K562 (cell line): ENCODE measurements around the gene PRSS50. TPM values are rescaled to one million over a fixed set of nuclear protein-coding genes. Genes with fewer than 3 reads are reported as not detected.

Source experiments
- ATAC-seq: fragments of 200-7000 bp; cut with Tn5 transposase; 3 replicates; pipeline ENCODE4 v1.9.1; 2020; ENCODE audit warnings: moderate library complexity
- BruUV-seq: library from RNA; stranded (reverse); fragments of 400-500 nt; replicated peaks from 2 replicates; lab custom pipeline; 2021; lab: Mats Ljungman, UMichigan
- CTCF ChIA-PET: fragments of 300-600 bp; formaldehyde crosslinking; extraction: SDS; loops from one replicate; lab custom pipeline; 2021; ENCODE audit warnings: low intra/inter-chr PET ratio; lab: Yijun Ruan, JAX
- POLR2A ChIA-PET: fragments of 300-600, 350-650 bp; sonication (Branson Sonifier 250); formaldehyde crosslinking; extraction: SDS; loops from one replicate; lab custom pipeline; 2021; ENCODE audit warnings: antibody characterized with exemption, inconsistent platforms; lab: Yijun Ruan, JAX
- DNase-seq, 4 experiments: peaks; one replicate each; pipeline versions ENCODE4 v3.0.0 to v3.0.0-alpha.2; 2011 to 2018; ENCODE audit warnings: low spot score in 3 of 4, mixed read lengths in 3 of 4; ENCODE audit errors: extremely low read depth in 1 of 4
- FAIRE-seq: peaks from 2 replicates; lab custom pipeline; 2011; peaks lifted over from hg19 to GRCh38; lab: Jason Lieb, UNC
- H2AFZ ChIP-seq: 2 replicates; pipeline ENCODE4 v1.6.0; 2011; ENCODE audit warnings: low read depth, low read length, control low read depth, inconsistent platforms
- H3K27ac ChIP-seq: fragments of 200-600 bp; 3 replicates; pipeline ENCODE4 v1.8.0; 2011; ENCODE audit warnings: low read depth, mild to moderate bottlenecking, control low read depth, inconsistent platforms, low read length, moderate library complexity, mixed read lengths; ENCODE audit errors: extremely low read depth
- H3K27me3 ChIP-seq, 2 experiments: fragments of 300-600 bp in 1 of 2; 2 replicates in 1 of 2; 3 replicates in 1 of 2; pipeline versions ENCODE4 v1.6.0 to v1.8.0; 2011; ENCODE audit warnings: inconsistent platforms in 2 of 2, low read length in 2 of 2, mild to moderate bottlenecking in 1 of 2, mixed read lengths in 1 of 2, moderate library complexity in 1 of 2; ENCODE audit not compliant: control insufficient read depth in 2 of 2, insufficient read depth in 2 of 2
- H3K36me3 ChIP-seq: fragments of 300-600 bp; 3 replicates; pipeline ENCODE4 v1.8.0; 2011; ENCODE audit warnings: mild to moderate bottlenecking, low read length, inconsistent platforms; ENCODE audit not compliant: control insufficient read depth, insufficient read depth
- H3K4me1 ChIP-seq, 2 experiments: fragments of 200-600 bp in 1 of 2; replicated peaks in 1 of 2; 2 replicates in 1 of 2; 3 replicates in 1 of 2; pipeline versions ENCODE4 v1.5.1 to v1.8.0; 2011; ENCODE audit warnings: inconsistent platforms in 2 of 2, low read length in 2 of 2, mild to moderate bottlenecking in 1 of 2, mixed read lengths in 1 of 2, moderate library complexity in 1 of 2; ENCODE audit not compliant: control insufficient read depth in 2 of 2, insufficient read depth in 2 of 2
- H3K4me2 ChIP-seq: 2 replicates; pipeline ENCODE4 v1.6.1; 2011; ENCODE audit warnings: low read length, control low read depth, inconsistent platforms, mixed read lengths; ENCODE audit not compliant: insufficient read depth
- H3K4me3 ChIP-seq: fragments of 200-600 bp; sonication (generic), shearing (Covaris generic); 2 replicates; pipeline ENCODE4 v1.5.1; 2016; ENCODE audit warnings: control low read depth, inconsistent platforms
- H3K79me2 ChIP-seq: fragments of 200-600 bp; 3 replicates; pipeline ENCODE4 v1.8.0; 2011; ENCODE audit warnings: low read length, inconsistent platforms; ENCODE audit not compliant: control insufficient read depth, insufficient read depth
- H3K9ac ChIP-seq, 2 experiments: 2 replicates each; pipeline versions ENCODE4 v1.6.0 to v1.6.1; 2011; ENCODE audit warnings: low read depth in 2 of 2, low read length in 2 of 2, control low read depth in 1 of 2, inconsistent platforms in 1 of 2, mild to moderate bottlenecking in 1 of 2, mixed read lengths in 1 of 2; ENCODE audit not compliant: insufficient read depth in 1 of 2
- H3K9me1 ChIP-seq: one replicate; pipeline ENCODE4 v1.6.0; 2011; ENCODE audit warnings: inconsistent platforms, mild to moderate bottlenecking, low read length, moderate library complexity; ENCODE audit not compliant: control insufficient read depth, insufficient read depth
- H3K9me3 ChIP-seq: replicated peaks from 2 replicates; pipeline ENCODE4 v1.5.1; 2011; ENCODE audit warnings: low read depth, low read length, inconsistent platforms; ENCODE audit not compliant: control insufficient read depth, insufficient read depth
- H4K20me1 ChIP-seq: replicated peaks from 2 replicates; pipeline ENCODE4 v1.6.1; 2011; ENCODE audit warnings: low read length, inconsistent platforms, mixed read lengths; ENCODE audit not compliant: control insufficient read depth, insufficient read depth
- CREB5 ChIP-seq: fragments of 250-450 bp; sonication (Bioruptor Pico); IDR thresholded peaks from 2 replicates; pipeline ENCODE4 v1.5.0; 2020; ENCODE audit warnings: mild to moderate bottlenecking
- MYC ChIP-seq, 2 experiments: fragments of 250-450 bp in 1 of 2; sonication (Bioruptor Pico) in 1 of 2; IDR thresholded peaks; 2 replicates each; pipeline versions ENCODE4 v1.5.1 to v1.6.1; 2012 to 2021; ENCODE audit warnings: low read depth in 2 of 2, borderline replicate concordance in 1 of 2, improper control_type of control experiment in 1 of 2, low read length in 1 of 2, mild to moderate bottlenecking in 1 of 2, moderate library complexity in 1 of 2
- NCOR1 ChIP-seq: fragments of 450-650 bp; IDR thresholded peaks from 2 replicates; pipeline ENCODE4 v1.6.1; 2016; ENCODE audit warnings: mild to moderate bottlenecking, moderate library complexity
- NFE2 ChIP-seq: IDR thresholded peaks from 2 replicates; pipeline ENCODE4 v1.6.1; 2014; ENCODE audit warnings: antibody characterized with exemption, low read depth
- WGBS: fragments of 100-300 bp; shearing (Covaris generic); methylation state at CpG from one replicate; pipeline ENCODE4 v1.1.6; 2016; ENCODE audit warnings: low coverage, mixed read lengths; ENCODE audit not compliant: insufficient coverage; ENCODE audit errors: missing lambda C conversion rate; 5-methylcytosine and 5-hydroxymethylcytosine counted together
- in situ Hi-C: fragments of 300-500 bp; cut with MboI; formaldehyde crosslinking; loops from 4 replicates; pipeline ENCODE4 v1.15.0; 2018; ENCODE audit warnings: inconsistent platforms, mixed read lengths
- intact Hi-C: fragments of 100-400 bp; cut with micrococcal nuclease; formaldehyde crosslinking; loops from 2 replicates; pipeline ENCODE4 v1.14.2; 2022
- polyA plus RNA-seq, 8 experiments: library from polyadenylated mRNA; depleted of rRNA in 4 of 8; stranded (reverse) in 5 of 8; unstranded in 3 of 8; fragments of >200 nt; fragmentation: Nextera tagmentation in 2 of 8; fragmentation: Illumina TruSeq in 1 of 8; extraction: Ambion mirVana in 2 of 8; extraction: Trizol in 1 of 8; gene quantifications; 2 replicates each; pipeline versions ENCODE4 v1.2.1 to v1.2.3, GENCODE V29; 2011 to 2014; ENCODE audit warnings: inconsistent platforms in 1 of 8, missing spikeins in 1 of 8
- total RNA-seq, 7 experiments: library from RNA; depleted of rRNA in 6 of 7; stranded (reverse); fragments of >200 nt in 6 of 7; fragmentation: Illumina TruSeq in 2 of 7; extraction: Trizol in 2 of 7; gene quantifications; 2 replicates each; pipeline versions ENCODE4 v1.2.1 to v1.2.3, GENCODE V29; 2011 to 2021; ENCODE audit warnings: low replicate concordance in 1 of 7
- TF ChIP-seq, protein P1 (sequence below): fragments of 250-450 bp; sonication (Bioruptor Pico); IDR thresholded peaks from 2 replicates; pipeline ENCODE4 v1.8.0; 2021; ENCODE audit warnings: mild to moderate bottlenecking, moderate library complexity
- TF ChIP-seq, protein P2 (sequence below): fragments of 200-600 bp; sonication (generic); IDR thresholded peaks from one replicate; pipeline ENCODE4 v1.6.1; 2012; ENCODE audit warnings: mild to moderate bottlenecking, low read depth, low read length, inconsistent platforms

The PRSS50 gene
- total and polyA plus RNA-seq, 9 of the 15 experiments (the other 6 are each of a cell fraction or from before 2014, with no cell fraction given), result 0.01 TPM; not detected in 8

DNA sequence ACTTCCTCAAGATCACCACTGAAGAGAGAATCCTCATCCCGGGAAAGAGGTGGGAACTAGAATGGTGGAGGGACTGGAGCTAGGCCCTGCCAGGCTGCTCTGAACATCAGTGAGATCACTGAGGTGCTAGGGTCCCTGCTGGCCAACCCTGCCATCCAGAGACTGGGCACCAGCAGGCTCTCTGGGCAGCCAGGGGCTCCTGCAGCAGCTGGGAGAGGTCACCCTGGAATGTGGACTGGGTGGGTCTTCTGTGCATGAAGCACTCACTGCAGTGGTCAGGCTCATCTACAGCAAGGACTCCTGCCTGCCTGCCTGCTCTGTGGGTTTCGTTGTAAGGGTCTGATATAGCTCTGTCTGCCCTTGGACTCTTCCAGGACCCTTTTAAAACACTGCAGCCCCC is 49.1 kb downstream of the PRSS50 start:
- no peaks in the 10 kb centered on the region for H3K9me3 ChIP-seq
- POLR2A ChIA-PET, result no interaction called here
- in situ Hi-C loops, result no loop called here

More for the DNA sequence above, 49.1 kb downstream of the PRSS50 start:
- Histone ChIP-seq H3K27me3 (peaks cover 21 to 91% of the 10 kb centered on the region in 2 experiments), H3K4me3 (no peak overlapping the region), H3K4me1 (no peaks in the 10 kb centered on the region), H3K27ac (no peak overlapping the region), H3K9me1 (no peaks in the 10 kb centered on the region), H3K9ac (no peak overlapping the region), H4K20me1 (peaks cover 31% of the 10 kb centered on the region), H3K36me3 (no peaks in the 10 kb centered on the region), H3K4me2 (no peak overlapping the region), H3K79me2 (no peaks in the 10 kb centered on the region), H2AFZ (no peak overlapping the region)
- no TSS peak for BruUV-seq
- ATAC-seq, result no peak
- FAIRE-seq, result no peak
- TF ChIP-seq CREB5 (CRISPR knock-in tag), result no peak
- TF ChIP-seq MYC (IDR thresholded peaks at IDR 0.05; ENCODE audit: low read depth, low read length), result no peak
- no peak for TF ChIP-seq MYC (CRISPR knock-in tag; IDR thresholded peaks at IDR 0.05; ENCODE audit: borderline replicate concordance, low read depth)
- no peak for TF ChIP-seq NFE2
- TF ChIP-seq, protein P1, sequence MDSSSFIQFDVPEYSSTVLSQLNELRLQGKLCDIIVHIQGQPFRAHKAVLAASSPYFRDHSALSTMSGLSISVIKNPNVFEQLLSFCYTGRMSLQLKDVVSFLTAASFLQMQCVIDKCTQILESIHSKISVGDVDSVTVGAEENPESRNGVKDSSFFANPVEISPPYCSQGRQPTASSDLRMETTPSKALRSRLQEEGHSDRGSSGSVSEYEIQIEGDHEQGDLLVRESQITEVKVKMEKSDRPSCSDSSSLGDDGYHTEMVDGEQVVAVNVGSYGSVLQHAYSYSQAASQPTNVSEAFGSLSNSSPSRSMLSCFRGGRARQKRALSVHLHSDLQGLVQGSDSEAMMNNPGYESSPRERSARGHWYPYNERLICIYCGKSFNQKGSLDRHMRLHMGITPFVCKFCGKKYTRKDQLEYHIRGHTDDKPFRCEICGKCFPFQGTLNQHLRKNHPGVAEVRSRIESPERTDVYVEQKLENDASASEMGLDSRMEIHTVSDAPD (CRISPR knock-in tag), result no peak
- TF ChIP-seq, protein P2, sequence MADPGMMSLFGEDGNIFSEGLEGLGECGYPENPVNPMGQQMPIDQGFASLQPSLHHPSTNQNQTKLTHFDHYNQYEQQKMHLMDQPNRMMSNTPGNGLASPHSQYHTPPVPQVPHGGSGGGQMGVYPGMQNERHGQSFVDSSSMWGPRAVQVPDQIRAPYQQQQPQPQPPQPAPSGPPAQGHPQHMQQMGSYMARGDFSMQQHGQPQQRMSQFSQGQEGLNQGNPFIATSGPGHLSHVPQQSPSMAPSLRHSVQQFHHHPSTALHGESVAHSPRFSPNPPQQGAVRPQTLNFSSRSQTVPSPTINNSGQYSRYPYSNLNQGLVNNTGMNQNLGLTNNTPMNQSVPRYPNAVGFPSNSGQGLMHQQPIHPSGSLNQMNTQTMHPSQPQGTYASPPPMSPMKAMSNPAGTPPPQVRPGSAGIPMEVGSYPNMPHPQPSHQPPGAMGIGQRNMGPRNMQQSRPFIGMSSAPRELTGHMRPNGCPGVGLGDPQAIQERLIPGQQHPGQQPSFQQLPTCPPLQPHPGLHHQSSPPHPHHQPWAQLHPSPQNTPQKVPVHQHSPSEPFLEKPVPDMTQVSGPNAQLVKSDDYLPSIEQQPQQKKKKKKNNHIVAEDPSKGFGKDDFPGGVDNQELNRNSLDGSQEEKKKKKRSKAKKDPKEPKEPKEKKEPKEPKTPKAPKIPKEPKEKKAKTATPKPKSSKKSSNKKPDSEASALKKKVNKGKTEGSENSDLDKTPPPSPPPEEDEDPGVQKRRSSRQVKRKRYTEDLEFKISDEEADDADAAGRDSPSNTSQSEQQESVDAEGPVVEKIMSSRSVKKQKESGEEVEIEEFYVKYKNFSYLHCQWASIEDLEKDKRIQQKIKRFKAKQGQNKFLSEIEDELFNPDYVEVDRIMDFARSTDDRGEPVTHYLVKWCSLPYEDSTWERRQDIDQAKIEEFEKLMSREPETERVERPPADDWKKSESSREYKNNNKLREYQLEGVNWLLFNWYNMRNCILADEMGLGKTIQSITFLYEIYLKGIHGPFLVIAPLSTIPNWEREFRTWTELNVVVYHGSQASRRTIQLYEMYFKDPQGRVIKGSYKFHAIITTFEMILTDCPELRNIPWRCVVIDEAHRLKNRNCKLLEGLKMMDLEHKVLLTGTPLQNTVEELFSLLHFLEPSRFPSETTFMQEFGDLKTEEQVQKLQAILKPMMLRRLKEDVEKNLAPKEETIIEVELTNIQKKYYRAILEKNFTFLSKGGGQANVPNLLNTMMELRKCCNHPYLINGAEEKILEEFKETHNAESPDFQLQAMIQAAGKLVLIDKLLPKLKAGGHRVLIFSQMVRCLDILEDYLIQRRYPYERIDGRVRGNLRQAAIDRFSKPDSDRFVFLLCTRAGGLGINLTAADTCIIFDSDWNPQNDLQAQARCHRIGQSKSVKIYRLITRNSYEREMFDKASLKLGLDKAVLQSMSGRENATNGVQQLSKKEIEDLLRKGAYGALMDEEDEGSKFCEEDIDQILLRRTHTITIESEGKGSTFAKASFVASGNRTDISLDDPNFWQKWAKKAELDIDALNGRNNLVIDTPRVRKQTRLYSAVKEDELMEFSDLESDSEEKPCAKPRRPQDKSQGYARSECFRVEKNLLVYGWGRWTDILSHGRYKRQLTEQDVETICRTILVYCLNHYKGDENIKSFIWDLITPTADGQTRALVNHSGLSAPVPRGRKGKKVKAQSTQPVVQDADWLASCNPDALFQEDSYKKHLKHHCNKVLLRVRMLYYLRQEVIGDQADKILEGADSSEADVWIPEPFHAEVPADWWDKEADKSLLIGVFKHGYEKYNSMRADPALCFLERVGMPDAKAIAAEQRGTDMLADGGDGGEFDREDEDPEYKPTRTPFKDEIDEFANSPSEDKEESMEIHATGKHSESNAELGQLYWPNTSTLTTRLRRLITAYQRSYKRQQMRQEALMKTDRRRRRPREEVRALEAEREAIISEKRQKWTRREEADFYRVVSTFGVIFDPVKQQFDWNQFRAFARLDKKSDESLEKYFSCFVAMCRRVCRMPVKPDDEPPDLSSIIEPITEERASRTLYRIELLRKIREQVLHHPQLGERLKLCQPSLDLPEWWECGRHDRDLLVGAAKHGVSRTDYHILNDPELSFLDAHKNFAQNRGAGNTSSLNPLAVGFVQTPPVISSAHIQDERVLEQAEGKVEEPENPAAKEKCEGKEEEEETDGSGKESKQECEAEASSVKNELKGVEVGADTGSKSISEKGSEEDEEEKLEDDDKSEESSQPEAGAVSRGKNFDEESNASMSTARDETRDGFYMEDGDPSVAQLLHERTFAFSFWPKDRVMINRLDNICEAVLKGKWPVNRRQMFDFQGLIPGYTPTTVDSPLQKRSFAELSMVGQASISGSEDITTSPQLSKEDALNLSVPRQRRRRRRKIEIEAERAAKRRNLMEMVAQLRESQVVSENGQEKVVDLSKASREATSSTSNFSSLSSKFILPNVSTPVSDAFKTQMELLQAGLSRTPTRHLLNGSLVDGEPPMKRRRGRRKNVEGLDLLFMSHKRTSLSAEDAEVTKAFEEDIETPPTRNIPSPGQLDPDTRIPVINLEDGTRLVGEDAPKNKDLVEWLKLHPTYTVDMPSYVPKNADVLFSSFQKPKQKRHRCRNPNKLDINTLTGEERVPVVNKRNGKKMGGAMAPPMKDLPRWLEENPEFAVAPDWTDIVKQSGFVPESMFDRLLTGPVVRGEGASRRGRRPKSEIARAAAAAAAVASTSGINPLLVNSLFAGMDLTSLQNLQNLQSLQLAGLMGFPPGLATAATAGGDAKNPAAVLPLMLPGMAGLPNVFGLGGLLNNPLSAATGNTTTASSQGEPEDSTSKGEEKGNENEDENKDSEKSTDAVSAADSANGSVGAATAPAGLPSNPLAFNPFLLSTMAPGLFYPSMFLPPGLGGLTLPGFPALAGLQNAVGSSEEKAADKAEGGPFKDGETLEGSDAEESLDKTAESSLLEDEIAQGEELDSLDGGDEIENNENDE, result no peak
- TF ChIP-seq NCOR1, result no peak
- CTCF ChIA-PET, result no interaction called here
- DNase-seq, result no peak
- intact Hi-C loops, result no loop called here
- WGBS, result 0% methylated on average over 2 of the region's 2 CpGs
